Measurements from ENCODE around the gene ST3GAL3. TPM values are rescaled to one million over a fixed set of nuclear protein-coding genes. Genes with fewer than 3 reads are reported as not detected.
A peak's percentile ranks its signal among the peaks of the same experiment; 100 is the strongest.

Gene ST3GAL3
- total and polyA plus RNA-seq, 2 of the 13 experiments (the other 11 are each of a cell fraction or from before 2014, with no cell fraction given): 5.1 to 8.1 TPM

GRCh38 chr1:43979528-43980254 lies 272.4 kb downstream of the ST3GAL3 start (continued):
- TF ChIP-seq ZNF660 (CRISPR knock-in tag; IDR thresholded peaks at IDR 0.05; ENCODE audit: borderline replicate concordance, low read depth) (0 out of 2 replicates have a peak, but pooled peaks have one; percentile 59), HES4 (CRISPR knock-in tag; IDR thresholded peaks at IDR 0.05; ENCODE audit: borderline replicate concordance) (no peak), DPF2 (CRISPR knock-in tag; IDR thresholded peaks at IDR 0.05; ENCODE audit: borderline replicate concordance, low read depth) (0 out of 2 replicates have a peak, but pooled peaks have one; percentile 39), HMGA1 (CRISPR knock-in tag; conservative IDR thresholded peaks at IDR 0.05) (no peak), ARNT (IDR thresholded peaks at IDR 0.05) (no peak), ZNF577 (CRISPR knock-in tag; IDR thresholded peaks at IDR 0.05; ENCODE audit: borderline replicate concordance, low read depth) (no peak), ZNF619 (CRISPR knock-in tag; IDR thresholded peaks at IDR 0.05) (no peak), ZMAT3 (CRISPR knock-in tag; conservative IDR thresholded peaks at IDR 0.05) (peak; percentile 60; the same call in 1 of the 2 replicates), ZNF75D (CRISPR knock-in tag; IDR thresholded peaks at IDR 0.05; ENCODE audit: borderline replicate concordance) (no peak), ZNF883 (CRISPR knock-in tag; IDR thresholded peaks at IDR 0.05; ENCODE audit: not compliant biosample characterization) (peak; percentile 80), THYN1 (CRISPR knock-in tag; IDR thresholded peaks at IDR 0.05; ENCODE audit: borderline replicate concordance, low read depth) (no peak), GATAD1 (CRISPR knock-in tag; IDR thresholded peaks at IDR 0.05) (no peak), ZNF83 (CRISPR knock-in tag; IDR thresholded peaks at IDR 0.05; ENCODE audit: borderline replicate concordance) (0 out of 2 replicates have a peak, but pooled peaks have one; percentile 26), POLR2A (IDR thresholded peaks at IDR 0.05; ENCODE audit: insufficient read depth in 1 of 2, low read depth in 2 of 2, low read length in 2 of 2) (no peak; a peak in 1 of 4 replicates), ZFP37 (CRISPR knock-in tag; IDR thresholded peaks at IDR 0.05; ENCODE audit: borderline replicate concordance) (no peak), HMGXB4 (CRISPR knock-in tag; IDR thresholded peaks at IDR 0.05; ENCODE audit: borderline replicate concordance in 1 of 2, low read depth in 1 of 2) (peak in 1 of 2 experiments; percentile 55; a peak in 1 of 4 replicates), CCDC6 (CRISPR knock-in tag; IDR thresholded peaks at IDR 0.05) (no peak)
- TF ChIP-seq, protein P1, sequence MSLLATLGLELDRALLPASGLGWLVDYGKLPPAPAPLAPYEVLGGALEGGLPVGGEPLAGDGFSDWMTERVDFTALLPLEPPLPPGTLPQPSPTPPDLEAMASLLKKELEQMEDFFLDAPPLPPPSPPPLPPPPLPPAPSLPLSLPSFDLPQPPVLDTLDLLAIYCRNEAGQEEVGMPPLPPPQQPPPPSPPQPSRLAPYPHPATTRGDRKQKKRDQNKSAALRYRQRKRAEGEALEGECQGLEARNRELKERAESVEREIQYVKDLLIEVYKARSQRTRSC (CRISPR knock-in tag; IDR thresholded peaks at IDR 0.05; ENCODE audit: low read depth): peak; percentile 66; the same call in 1 of the 2 replicates
- TF ChIP-seq, protein P2, sequence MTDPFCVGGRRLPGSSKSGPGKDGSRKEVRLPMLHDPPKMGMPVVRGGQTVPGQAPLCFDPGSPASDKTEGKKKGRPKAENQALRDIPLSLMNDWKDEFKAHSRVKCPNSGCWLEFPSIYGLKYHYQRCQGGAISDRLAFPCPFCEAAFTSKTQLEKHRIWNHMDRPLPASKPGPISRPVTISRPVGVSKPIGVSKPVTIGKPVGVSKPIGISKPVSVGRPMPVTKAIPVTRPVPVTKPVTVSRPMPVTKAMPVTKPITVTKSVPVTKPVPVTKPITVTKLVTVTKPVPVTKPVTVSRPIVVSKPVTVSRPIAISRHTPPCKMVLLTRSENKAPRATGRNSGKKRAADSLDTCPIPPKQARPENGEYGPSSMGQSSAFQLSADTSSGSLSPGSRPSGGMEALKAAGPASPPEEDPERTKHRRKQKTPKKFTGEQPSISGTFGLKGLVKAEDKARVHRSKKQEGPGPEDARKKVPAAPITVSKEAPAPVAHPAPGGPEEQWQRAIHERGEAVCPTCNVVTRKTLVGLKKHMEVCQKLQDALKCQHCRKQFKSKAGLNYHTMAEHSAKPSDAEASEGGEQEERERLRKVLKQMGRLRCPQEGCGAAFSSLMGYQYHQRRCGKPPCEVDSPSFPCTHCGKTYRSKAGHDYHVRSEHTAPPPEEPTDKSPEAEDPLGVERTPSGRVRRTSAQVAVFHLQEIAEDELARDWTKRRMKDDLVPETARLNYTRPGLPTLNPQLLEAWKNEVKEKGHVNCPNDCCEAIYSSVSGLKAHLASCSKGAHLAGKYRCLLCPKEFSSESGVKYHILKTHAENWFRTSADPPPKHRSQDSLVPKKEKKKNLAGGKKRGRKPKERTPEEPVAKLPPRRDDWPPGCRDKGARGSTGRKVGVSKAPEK (CRISPR knock-in tag; IDR thresholded peaks at IDR 0.05; ENCODE audit: borderline replicate concordance): no peak
- TF ChIP-seq, protein P3, sequence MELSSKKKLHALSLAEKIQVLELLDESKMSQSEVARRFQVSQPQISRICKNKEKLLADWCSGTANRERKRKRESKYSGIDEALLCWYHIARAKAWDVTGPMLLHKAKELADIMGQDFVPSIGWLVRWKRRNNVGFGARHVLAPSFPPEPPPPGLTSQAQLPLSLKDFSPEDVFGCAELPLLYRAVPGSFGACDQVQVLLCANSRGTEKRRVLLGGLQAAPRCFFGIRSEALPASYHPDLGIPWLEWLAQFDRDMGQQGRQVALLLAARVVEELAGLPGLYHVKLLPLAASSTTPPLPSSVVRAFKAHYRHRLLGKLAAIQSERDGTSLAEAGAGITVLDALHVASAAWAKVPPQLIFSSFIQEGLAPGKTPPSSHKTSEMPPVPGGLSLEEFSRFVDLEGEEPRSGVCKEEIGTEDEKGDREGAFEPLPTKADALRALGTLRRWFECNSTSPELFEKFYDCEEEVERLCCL (CRISPR knock-in tag; IDR thresholded peaks at IDR 0.05; ENCODE audit: borderline replicate concordance): no peak
- TF ChIP-seq, protein P4, sequence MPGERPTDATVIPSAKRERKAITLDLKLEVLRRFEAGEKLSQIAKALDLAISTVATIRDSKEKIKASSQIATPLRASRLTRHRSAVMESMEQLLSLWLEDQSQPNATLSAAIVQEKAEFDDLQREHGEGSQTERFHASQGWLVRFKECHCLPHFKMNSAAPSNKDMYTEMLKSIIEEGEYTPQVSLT (CRISPR knock-in tag; IDR thresholded peaks at IDR 0.05; ENCODE audit: borderline replicate concordance, low read depth): no peak

Measured in HepG2 (cell line).